ENCODE data around the gene TEPSIN. TPM values are rescaled to one million over a fixed set of nuclear protein-coding genes. Genes with fewer than 3 reads are reported as not detected.

TEPSIN gene
- total RNA-seq, 1 experiment from 2014 or later = 38.8 TPM

GRCh38 chr17:81186203-81186602 lies 52.7 kb downstream of the TEPSIN start:
- Histone ChIP-seq H3K4ac (ENCODE audit: low read depth, low read length) (no peak overlapping the region), H3K27me3 (ENCODE audit: insufficient read depth, low read length) (no peaks in the 10 kb centered on the region), H2BK12ac (ENCODE audit: insufficient read length, low read depth, low read length) (no peak overlapping the region), H3K23ac (ENCODE audit: insufficient read length, low read depth, low read length) (no peak overlapping the region), H3K18ac (ENCODE audit: insufficient read length, low read depth, low read length) (no peak overlapping the region), H4K8ac (replicated peaks; ENCODE audit: insufficient read length, low read depth, low read length) (no peak overlapping the region), H3K9me3 (ENCODE audit: control insufficient read depth, low read depth, low read length) (no peaks in the 10 kb centered on the region), H4K91ac (ENCODE audit: insufficient read length, low read depth, low read length) (no peak overlapping the region), H2BK15ac (ENCODE audit: low read depth, low read length) (no peak overlapping the region), H2BK5ac (ENCODE audit: insufficient read length, low read length) (no peak overlapping the region), H4K5ac (ENCODE audit: insufficient read length, low read depth, low read length) (no peak overlapping the region), H3K23me2 (ENCODE audit: insufficient read length, low read depth, low read length, poor library complexity, severe bottlenecking) (no peaks in the 10 kb centered on the region), H3K79me2 (ENCODE audit: insufficient read depth, low read length) (no peaks in the 10 kb centered on the region), H3K56ac (ENCODE audit: insufficient read length, low read depth, low read length) (no peak overlapping the region), H2AFZ (ENCODE audit: low read length) (no peak overlapping the region), H2AK5ac (ENCODE audit: insufficient read length, low read length) (no peak overlapping the region), H3T11ph (ENCODE audit: low read length) (no peak overlapping the region), H3K27ac (ENCODE audit: insufficient read length, low read depth, low read length) (no peak overlapping the region), H3K4me1 (ENCODE audit: insufficient read depth, low read length) (no peaks in the 10 kb centered on the region), H3K14ac (ENCODE audit: insufficient read depth, low read length) (no peak overlapping the region), H3K79me1 (ENCODE audit: insufficient read depth, low read depth, low read length, poor library complexity, severe bottlenecking) (no peaks in the 10 kb centered on the region), H4K20me1 (ENCODE audit: control insufficient read depth, insufficient read depth, insufficient read length) (no peaks in the 10 kb centered on the region), H2BK120ac (ENCODE audit: low read depth, low read length, poor library complexity, severe bottlenecking) (no peak overlapping the region), H3K9ac (ENCODE audit: extremely low read depth, insufficient read length, low read length) (no peak overlapping the region), H3K4me2 (ENCODE audit: insufficient read depth, insufficient read length, low read length) (no peak overlapping the region), H2BK20ac (ENCODE audit: low read depth, low read length, poor library complexity, severe bottlenecking) (no peak overlapping the region)
- no CpG with 5 or more reads among the region's 7 CpGs for WGBS (ENCODE audit: extremely low coverage, insufficient read length, low lambda C conversion rate)
- DNase-seq = no peak
- no peak for TF ChIP-seq CTCF (conservative IDR thresholded peaks at IDR 0.05)
- Mint-ChIP-seq H3K9me3 (no peaks in the 10 kb centered on the region), H3K27ac (no peak overlapping the region), H3K36me3 (ENCODE audit: insufficient read depth in 1 of 3, low read depth in 3 of 3) (peaks cover 0 to 6% (median 4%) of the 10 kb centered on the region in 3 experiments; a peak in 4 of 7 replicates), H3K27me3 (ENCODE audit: low read depth) (no peaks in the 10 kb centered on the region), H3K4me1 (peaks cover 2 to 4% of the 10 kb centered on the region in 2 experiments; a peak in 1 of 4 replicates), H3K4me3 (no peak overlapping the region)
